NK-92 (cell line): ENCODE data around the gene TP53RK.

Experiments
- DNase-seq: peaks from one replicate; lab custom pipeline; 2025; ENCODE audit not compliant: unreplicated experiment; lab: John Stamatoyannopoulos, UW

Gene TP53RK

GRCh38 chr20:46666306-46666705 is 22.9 kb downstream of the TP53RK start:
- no peak for DNase-seq

GRCh38 chr20:46665602-46666001 is 23.6 kb downstream of the TP53RK start:
- DNase-seq: no peak

DNA sequence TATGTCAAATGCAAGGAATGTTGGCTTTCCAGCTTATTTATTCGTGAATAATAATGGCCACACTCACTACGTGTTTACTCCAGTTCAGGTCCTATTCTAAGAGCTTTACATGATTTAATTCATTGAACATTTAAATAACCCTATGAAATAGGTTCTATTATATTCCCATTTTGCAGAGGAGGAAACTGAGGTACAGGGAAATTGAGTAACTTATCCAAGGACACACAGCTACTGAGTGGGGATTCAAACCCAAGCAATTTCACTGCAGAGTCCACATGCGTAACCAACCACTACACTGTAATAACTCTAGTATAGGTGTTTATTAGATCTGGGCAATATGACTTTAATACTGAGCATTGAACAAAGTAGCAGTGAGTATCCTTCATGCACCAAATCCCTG is 25.7 kb downstream of the TP53RK start:
- DNase-seq: no peak

GRCh38 chr20:46661659-46662058 is 27.6 kb downstream of the TP53RK start:
- no peak for DNase-seq

DNA sequence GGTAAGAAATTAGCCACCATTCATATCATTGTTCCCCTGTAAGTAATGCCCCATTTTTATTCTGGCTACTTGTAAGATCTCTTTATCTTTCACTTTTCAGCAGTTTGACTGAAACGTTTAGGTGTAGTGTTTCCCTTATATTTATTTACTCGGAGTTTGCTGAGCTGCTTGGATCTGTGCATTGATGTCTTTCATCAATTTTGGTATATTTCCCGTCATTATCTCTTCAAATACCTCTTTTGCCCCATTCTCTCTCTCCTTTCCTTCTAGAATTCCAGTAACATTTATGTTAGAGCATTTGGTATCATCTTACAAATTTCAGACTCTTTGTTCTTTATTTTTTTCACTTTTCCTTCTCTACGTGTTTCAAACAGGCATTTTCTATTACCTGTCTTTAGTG is 28.8 kb downstream of the TP53RK start:
- DNase-seq: no peak

- DNase-seq: no peak
Measured at GRCh38 chr20:46657618-46658017, 31.6 kb downstream of the TP53RK start.

GRCh38 chr20:46657137-46657536 is 32.1 kb downstream of the TP53RK start:
- DNase-seq: no peak

- no peak for DNase-seq
Measured at GRCh38 chr20:46652699-46653098, 36.5 kb downstream of the TP53RK start.

GRCh38 chr20:46651091-46651962 is 37.9 kb downstream of the TP53RK start, which contains the start of gene SLC13A3:
TSS of gene SLC13A3 (minus strand) at chr20:46651459. CDS start at chr20:46651421, 38 bp downstream.
- DNase-seq: no peak

GRCh38 chr20:46650575-46651090 is 38.6 kb downstream of the TP53RK start:
- DNase-seq: no peak

DNA sequence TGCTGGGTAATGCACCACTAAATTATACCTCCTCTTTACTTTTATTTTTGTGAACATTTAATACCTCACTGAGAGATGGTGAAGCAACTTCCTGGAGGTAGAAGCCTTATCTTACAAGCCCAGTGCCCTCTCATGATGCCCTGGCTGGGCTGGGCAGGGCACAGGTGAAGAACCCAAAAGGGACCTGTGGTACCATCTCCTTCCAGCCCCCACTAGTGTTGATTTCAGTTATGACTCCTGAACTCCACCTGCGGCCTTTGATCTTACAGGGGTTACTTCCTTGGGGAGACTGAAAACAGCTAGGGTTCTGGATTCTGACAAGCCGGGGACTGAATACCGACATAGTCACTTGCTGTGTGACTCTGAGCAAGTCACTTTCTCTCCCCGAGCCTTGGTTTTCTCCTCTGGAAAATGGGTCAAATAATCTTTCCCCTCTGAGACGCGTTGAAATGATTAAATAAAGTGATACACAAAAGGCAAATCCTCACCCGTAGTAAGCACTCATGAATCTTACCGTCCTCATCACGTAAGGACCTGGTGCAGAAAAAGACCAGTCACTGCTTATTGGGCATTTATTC is 39.2 kb downstream of the TP53RK start:
- no peak for DNase-seq

DNA sequence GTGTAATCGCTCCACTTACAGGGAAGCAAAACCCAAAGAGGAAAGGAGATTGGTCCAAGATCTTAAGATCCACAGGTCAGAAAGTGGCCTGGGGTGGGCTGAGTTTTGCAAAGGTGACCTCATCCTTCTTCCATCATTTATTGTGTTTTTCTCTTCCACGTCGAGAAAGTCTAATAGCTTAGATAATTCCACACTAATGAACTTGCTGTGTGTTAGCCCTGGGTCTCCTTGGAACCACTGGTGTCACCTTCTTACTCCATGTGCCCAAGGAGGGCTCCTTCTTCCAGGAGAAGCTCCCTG is 39.6 kb downstream of the TP53RK start:
- DNase-seq: no peak

DNA sequence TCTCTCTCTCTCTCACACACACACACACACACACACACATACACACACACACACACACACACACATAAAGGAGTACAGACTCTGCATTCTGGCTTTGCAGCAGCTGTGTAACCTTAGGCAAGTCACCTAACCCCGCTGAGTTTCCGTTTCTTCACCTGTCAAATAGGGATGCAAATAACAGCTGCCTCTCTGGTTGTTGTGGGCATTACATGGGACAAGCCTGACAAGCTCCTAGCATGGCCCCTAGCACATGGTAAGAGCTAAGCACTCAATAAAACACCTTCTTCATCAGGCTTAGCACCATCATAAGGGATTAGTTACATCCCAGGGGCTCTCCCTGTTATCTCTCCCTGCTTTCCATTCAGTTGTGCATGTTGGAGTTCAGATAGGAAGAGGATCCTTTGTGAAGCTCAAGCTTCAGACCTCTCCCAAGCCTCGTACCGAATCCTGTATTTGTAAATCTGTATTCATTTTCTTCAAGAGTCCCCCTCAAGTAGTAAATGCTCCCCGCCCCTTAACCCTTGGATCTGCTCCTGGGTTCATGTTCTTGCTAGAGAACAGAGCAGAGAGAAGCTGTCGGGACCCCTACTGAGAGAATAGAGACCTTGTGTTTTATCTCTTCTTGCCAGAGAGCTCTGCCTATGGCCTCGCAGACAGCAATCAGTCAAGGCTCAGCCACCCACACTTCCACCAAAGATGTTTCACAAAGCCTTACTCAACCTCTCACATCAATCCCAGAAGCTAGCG is 40.2 kb downstream of the TP53RK start:
- DNase-seq: no peak

GRCh38 chr20:46647469-46647868 is 41.8 kb downstream of the TP53RK start:
- DNase-seq: no peak

DNA sequence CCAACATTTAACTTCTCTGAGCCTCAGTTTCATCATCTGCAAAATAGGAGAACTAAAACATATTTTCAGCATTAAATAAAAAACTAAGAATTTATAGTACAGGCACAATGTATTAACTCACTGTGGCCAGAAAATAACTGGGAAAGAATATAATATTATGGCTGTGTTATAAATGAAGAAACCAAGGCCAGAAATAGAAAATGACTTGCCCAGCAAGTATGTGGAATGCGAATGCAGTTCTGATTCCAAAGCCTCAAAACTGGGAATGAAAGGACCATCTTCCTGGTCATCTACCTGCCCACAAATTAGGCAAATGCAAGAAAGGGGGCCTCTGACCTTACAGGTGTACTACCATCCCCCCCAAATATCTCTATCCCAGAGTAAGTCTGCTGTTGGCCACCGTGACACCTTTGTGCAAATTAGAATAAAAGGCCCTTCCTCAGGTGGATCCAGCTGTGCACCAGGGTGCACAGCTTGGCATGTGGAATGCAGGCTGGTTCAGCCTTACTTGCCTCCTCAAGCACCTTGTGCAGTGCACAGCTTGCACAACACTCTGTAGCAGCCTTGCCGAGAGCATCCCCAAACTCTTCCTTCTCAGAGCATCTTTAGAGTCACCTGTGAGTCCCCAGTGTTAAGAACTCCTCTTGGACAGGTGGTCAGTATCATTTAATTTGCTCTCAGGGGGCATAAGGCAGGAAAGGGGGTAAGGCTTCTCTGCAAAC is 42.4 kb downstream of the TP53RK start:
- no peak for DNase-seq

- DNase-seq: no peak
Measured at GRCh38 chr20:46646122-46646521, 43.1 kb downstream of the TP53RK start.

DNA sequence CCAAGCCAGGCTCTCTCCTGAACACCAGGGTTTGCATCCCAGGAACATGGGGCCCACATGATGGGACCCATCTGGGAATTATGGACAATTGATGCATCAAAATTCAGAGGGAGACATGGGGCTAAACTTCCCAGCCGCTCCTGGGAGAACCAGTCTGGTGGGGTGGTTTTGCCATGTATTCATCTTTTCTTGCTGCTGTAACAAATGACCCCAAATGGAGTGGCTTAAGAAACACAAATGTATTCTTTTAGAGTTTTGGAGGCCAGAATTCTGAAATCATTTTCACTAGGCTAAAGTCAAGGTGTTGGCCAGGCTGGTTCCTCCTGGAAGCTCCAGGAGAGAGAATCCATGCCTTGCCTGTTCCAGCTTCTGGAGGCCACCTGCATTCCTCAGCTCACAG is 44.5 kb downstream of the TP53RK start:
- no peak for DNase-seq

DNA sequence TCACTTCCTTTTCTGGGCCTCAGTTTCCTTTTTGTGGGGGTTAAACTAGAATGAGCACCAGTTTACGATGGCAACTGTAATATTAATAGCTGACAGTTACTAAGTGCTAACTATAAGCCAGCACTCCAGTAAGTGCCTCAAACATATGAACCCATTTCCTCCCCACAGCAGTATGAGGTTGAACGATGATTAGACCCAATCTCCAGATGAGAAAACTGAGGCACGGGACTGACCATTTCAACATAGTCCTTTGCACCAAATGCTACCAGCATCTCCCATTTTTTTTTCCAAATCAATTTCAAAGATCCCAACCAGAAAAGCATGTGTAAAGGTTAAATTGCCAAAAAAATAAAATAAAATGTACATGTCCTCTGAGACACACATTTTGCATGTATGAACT is 45.1 kb downstream of the TP53RK start:
- DNase-seq: no peak

GRCh38 chr20:46642969-46643343 is 46.3 kb downstream of the TP53RK start:
- DNase-seq: no peak

DNA sequence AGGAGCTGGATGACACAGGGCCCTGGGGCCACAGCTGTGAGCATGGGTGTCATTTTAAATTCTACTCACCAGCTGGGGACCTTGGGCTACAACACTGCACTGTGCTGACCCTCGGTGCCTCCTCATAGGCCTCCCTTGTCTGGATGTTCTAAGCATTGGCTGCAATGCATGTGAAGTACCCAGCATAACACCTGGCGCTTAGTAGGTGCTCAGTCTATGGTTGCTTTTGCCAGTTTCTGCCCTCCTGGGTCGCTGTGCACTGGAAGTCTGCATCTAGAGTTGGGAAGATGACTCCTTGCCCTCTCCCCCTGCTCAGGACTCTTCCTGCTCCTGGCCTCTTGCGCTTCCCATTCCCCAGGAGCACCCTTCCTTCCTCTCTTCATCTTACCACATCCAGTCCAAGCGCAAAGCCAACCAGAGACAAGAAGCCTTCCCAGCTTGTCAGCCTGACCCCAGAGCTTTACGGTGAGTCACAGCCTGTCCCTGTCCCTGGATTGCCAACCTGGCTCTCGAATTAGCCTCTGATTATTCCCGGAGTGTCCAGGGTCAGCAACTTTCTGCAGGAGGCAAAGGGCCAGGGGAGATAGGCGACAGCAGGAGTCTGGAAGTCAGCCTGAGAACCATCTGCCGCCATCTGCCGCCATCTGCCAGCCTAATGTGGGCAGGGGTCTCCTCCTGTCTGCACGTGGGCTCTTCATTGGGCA is 46.8 kb downstream of the TP53RK start:
- DNase-seq: no peak

DNA sequence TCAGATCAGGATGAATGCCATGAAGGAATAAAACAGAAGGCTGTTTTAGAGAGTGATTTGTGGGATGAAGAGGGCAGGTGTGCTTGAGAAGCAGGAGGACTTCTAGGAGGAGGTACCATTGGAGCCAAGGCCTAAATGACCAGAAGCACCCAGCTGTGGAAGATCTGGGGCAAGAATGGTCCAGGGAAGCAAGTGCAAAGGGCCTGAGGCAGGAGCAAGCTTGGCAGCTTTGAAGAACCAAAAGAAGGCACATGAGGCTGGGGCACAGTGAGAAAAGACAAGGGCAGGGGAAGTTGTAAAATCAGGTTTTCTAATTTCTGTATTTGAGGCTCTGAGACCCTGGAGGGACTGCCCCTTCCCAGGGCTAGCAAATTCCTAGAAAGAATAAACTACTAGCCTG is 47.8 kb downstream of the TP53RK start:
- DNase-seq: no peak
